Gastroesophageal sphincter (tissue), 3 donors: ENCODE data around the gene CGN.

Experiments
- POLR2A ChIP-seq, 2 donors: fragments of 450-650 bp; IDR thresholded peaks; one replicate each; pipeline ENCODE4 v1.6.1; 2017; ENCODE audit warnings: antibody characterized with exemption in 2 of 2, mild to moderate bottlenecking in 2 of 2, moderate library complexity in 1 of 2
- POLR2AphosphoS5 ChIP-seq: sonication (generic); formaldehyde crosslinking; IDR thresholded peaks from one replicate; pipeline ENCODE4 v1.6.1; 2017; ENCODE audit warnings: antibody characterized with exemption
- TF ChIP-seq, protein P1 (sequence below), 4 experiments: fragments of 200-600 bp in 2 of 4; fragments of 450-650 bp in 2 of 4; sonication (generic) in 1 of 4; IDR thresholded peaks; one replicate each; pipeline ENCODE4 v1.5.1; 2017 to 2019; ENCODE audit warnings: antibody characterized with exemption in 4 of 4, mild to moderate bottlenecking in 2 of 4, moderate library complexity in 2 of 4

- peak; percentile 28 for TF ChIP-seq POLR2AphosphoS5
- TF ChIP-seq, protein P1, sequence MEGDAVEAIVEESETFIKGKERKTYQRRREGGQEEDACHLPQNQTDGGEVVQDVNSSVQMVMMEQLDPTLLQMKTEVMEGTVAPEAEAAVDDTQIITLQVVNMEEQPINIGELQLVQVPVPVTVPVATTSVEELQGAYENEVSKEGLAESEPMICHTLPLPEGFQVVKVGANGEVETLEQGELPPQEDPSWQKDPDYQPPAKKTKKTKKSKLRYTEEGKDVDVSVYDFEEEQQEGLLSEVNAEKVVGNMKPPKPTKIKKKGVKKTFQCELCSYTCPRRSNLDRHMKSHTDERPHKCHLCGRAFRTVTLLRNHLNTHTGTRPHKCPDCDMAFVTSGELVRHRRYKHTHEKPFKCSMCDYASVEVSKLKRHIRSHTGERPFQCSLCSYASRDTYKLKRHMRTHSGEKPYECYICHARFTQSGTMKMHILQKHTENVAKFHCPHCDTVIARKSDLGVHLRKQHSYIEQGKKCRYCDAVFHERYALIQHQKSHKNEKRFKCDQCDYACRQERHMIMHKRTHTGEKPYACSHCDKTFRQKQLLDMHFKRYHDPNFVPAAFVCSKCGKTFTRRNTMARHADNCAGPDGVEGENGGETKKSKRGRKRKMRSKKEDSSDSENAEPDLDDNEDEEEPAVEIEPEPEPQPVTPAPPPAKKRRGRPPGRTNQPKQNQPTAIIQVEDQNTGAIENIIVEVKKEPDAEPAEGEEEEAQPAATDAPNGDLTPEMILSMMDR (IDR thresholded peaks at IDR 0.05), result no peak
- peak in 1 of 2 donors; percentile 15 for TF ChIP-seq POLR2A (IDR thresholded peaks at IDR 0.05)
Observed at GRCh38 chr1:151510957-151511635, at the start of gene CGN.
